Endothelial cell of umbilical vein (primary cell): Measurements from ENCODE around the gene IPO13. TPM values are rescaled to one million over a fixed set of nuclear protein-coding genes. Genes with fewer than 3 reads are reported as not detected.

Experiments used
- BruUV-seq: library from RNA; stranded (reverse); fragments of 400-500 nt; replicated peaks from 2 replicates; lab custom pipeline; 2021; lab: Mats Ljungman, UMichigan
- CTCF ChIA-PET: fragments of 300-600, 350-600 bp; sonication (Branson Sonifier 250); formaldehyde crosslinking; loops from one replicate; lab custom pipeline; 2021; ENCODE audit warnings: antibody characterized with exemption, inconsistent platforms; lab: Charles Lee
- POLR2A ChIA-PET: fragments of 300-600, 350-600 bp; sonication (Branson Sonifier 250); formaldehyde crosslinking; loops from one replicate; lab custom pipeline; 2021; ENCODE audit warnings: antibody characterized with exemption, inconsistent platforms; lab: Charles Lee
- DNase-seq: peaks from one replicate; pipeline ENCODE4 v3.0.0-alpha.2; 2011; ENCODE audit warnings: low read depth, low spot score
- FAIRE-seq: peaks from 2 replicates; lab custom pipeline; 2011; peaks lifted over from hg19 to GRCh38; lab: Jason Lieb, UNC
- H2AFZ ChIP-seq: 2 replicates; pipeline ENCODE4 v1.6.0; 2012; ENCODE audit warnings: low read depth, low read length, control low read depth, inconsistent platforms
- H3K27ac ChIP-seq: 2 replicates; pipeline ENCODE4 v1.5.1; 2011; ENCODE audit warnings: low read depth, mild to moderate bottlenecking, control low read depth, low read length, moderate library complexity; ENCODE audit not compliant: insufficient read depth
- H3K27me3 ChIP-seq, 2 experiments: 2 replicates each; pipeline versions ENCODE4 v1.6.0 to v1.6.1; 2011; ENCODE audit warnings: low read length in 2 of 2, mixed read lengths in 1 of 2; ENCODE audit not compliant: control insufficient read depth in 2 of 2, insufficient read depth in 2 of 2
- H3K36me3 ChIP-seq, 2 experiments: 2 replicates in 1 of 2; 3 replicates in 1 of 2; pipeline ENCODE4 v1.5.1; 2011; ENCODE audit warnings: low read length in 2 of 2, mild to moderate bottlenecking in 1 of 2, moderate library complexity in 1 of 2; ENCODE audit not compliant: control insufficient read depth in 2 of 2, insufficient read depth in 2 of 2; ENCODE audit errors: extremely low read depth in 1 of 2
- H3K4me1 ChIP-seq: 3 replicates; pipeline ENCODE4 v1.5.1; 2011; ENCODE audit warnings: mild to moderate bottlenecking, low read length; ENCODE audit not compliant: control insufficient read depth, insufficient read depth; ENCODE audit errors: extremely low read depth
- H3K4me2 ChIP-seq: 2 replicates; pipeline ENCODE4 v1.6.1; 2011; ENCODE audit warnings: low read length, control low read depth, mixed read lengths; ENCODE audit not compliant: insufficient read depth
- H3K4me3 ChIP-seq, 3 experiments: fragments of 200-600 bp in 1 of 3; sonication (generic), shearing (Covaris generic) in 1 of 3; replicated peaks in 1 of 3; 2 replicates each; pipeline ENCODE4 v1.5.1; 2011 to 2016; ENCODE audit warnings: control low read depth in 3 of 3, low read length in 3 of 3, mild to moderate bottlenecking in 2 of 3, inconsistent platforms in 1 of 3, low read depth in 1 of 3, moderate library complexity in 1 of 3; ENCODE audit not compliant: insufficient read depth in 1 of 3
- H3K79me2 ChIP-seq: 2 replicates; pipeline ENCODE4 v1.6.0; 2012; ENCODE audit warnings: low read length, inconsistent platforms; ENCODE audit not compliant: control insufficient read depth, insufficient read depth
- H3K9ac ChIP-seq: replicated peaks from 2 replicates; pipeline ENCODE3; 2011; ENCODE audit warnings: low read length, control low read depth; ENCODE audit not compliant: insufficient read depth; ENCODE audit errors: extremely low read depth
- H3K9me1 ChIP-seq: replicated peaks from 3 replicates; pipeline ENCODE4 v1.6.0; 2011; ENCODE audit warnings: mild to moderate bottlenecking, low read length; ENCODE audit not compliant: control insufficient read depth, insufficient read depth; ENCODE audit errors: extremely low read depth
- H3K9me3 ChIP-seq: replicated peaks from 2 replicates; pipeline ENCODE4 v1.5.1; 2012; ENCODE audit warnings: low read length, inconsistent platforms; ENCODE audit not compliant: control insufficient read depth, insufficient read depth
- H4K20me1 ChIP-seq: replicated peaks from 2 replicates; pipeline ENCODE3; 2011; ENCODE audit warnings: mild to moderate bottlenecking, low read length; ENCODE audit not compliant: control insufficient read depth, insufficient read depth; ENCODE audit errors: extremely low read depth
- CTCF ChIP-seq, 2 donors: IDR thresholded peaks; 1 replicate in 1 of 2; 2 replicates in 1 of 2; pipeline ENCODE4 v1.5.1; 2011; ENCODE audit warnings: low read length in 2 of 2, mild to moderate bottlenecking in 2 of 2, moderate library complexity in 2 of 2, control low read depth in 1 of 2, inconsistent platforms in 1 of 2, low read depth in 1 of 2; ENCODE audit not compliant: insufficient read depth in 1 of 2; ENCODE audit errors: extremely low read depth in 1 of 2
- FOS ChIP-seq: IDR thresholded peaks from 2 replicates; pipeline ENCODE4 v1.6.1; 2011; ENCODE audit warnings: mild to moderate bottlenecking, low read length, moderate library complexity, borderline replicate concordance; ENCODE audit not compliant: insufficient read depth
- GATA2 ChIP-seq: IDR thresholded peaks from 2 replicates; pipeline ENCODE4 v1.7.0; 2011; ENCODE audit warnings: low read depth, mild to moderate bottlenecking, moderate library complexity, mixed read lengths, low read length; ENCODE audit not compliant: insufficient read length, insufficient read depth
- JUN ChIP-seq: IDR thresholded peaks from 2 replicates; pipeline ENCODE4 v1.6.1; 2011; ENCODE audit warnings: borderline replicate concordance, low read depth; ENCODE audit not compliant: insufficient read length, insufficient read depth
- MAX ChIP-seq: IDR thresholded peaks from 2 replicates; pipeline ENCODE4 v1.6.1; 2011; ENCODE audit not compliant: insufficient read depth, insufficient read length
- MYC ChIP-seq: IDR thresholded peaks from one replicate; pipeline ENCODE4 v1.6.1; 2011; ENCODE audit warnings: mild to moderate bottlenecking, low read depth, low read length
- POLR2A ChIP-seq: IDR thresholded peaks from 2 replicates; pipeline ENCODE4 v1.6.1; 2012; ENCODE audit warnings: low read depth, mild to moderate bottlenecking, control low read depth, low read length
- POLR2AphosphoS5 ChIP-seq: IDR thresholded peaks from 2 replicates; pipeline ENCODE4 v1.6.1; 2012; ENCODE audit warnings: low read depth, mild to moderate bottlenecking, control low read depth, low read length, moderate library complexity; ENCODE audit not compliant: insufficient read depth
- dilution Hi-C: fragments of 300-500 bp; cut with MboI; formaldehyde crosslinking; loops from one replicate; pipeline ENCODE4 v1.15.0; 2019; ENCODE audit warnings: low sequenced_read_pairs; ENCODE audit not compliant: extremely low pct_ligation_motif_present
- intact Hi-C: fragments of 100-400 bp; cut with micrococcal nuclease; formaldehyde crosslinking; loops from one replicate; pipeline ENCODE4 v1.10.0; 2022
- polyA plus RNA-seq, 4 experiments: library from polyadenylated mRNA; depleted of rRNA in 3 of 4; stranded (reverse) in 3 of 4; unstranded in 1 of 4; fragments of >200 nt; gene quantifications; 2 replicates each; pipeline versions ENCODE4 v1.2.1 to v1.2.3, GENCODE V29; 2011 to 2012; ENCODE audit warnings: missing spikeins in 1 of 4
- total RNA-seq: library from RNA; stranded (reverse); gene quantifications from 2 replicates; pipeline ENCODE4 v1.2.3, GENCODE V29; 2021

IPO13 gene
- total and polyA plus RNA-seq, 2 donors (not counting 3 experiments of a cell fraction or from before 2014, with no cell fraction given): 28.9 to 29.3 TPM

GRCh38 chr1:43973981-43974442, 27.3 kb downstream of the IPO13 start:
- Histone ChIP-seq H3K36me3 (peaks cover 0 to 15% of the 10 kb centered on the region in 2 experiments), H3K79me2 (peaks cover 30% of the 10 kb centered on the region), H3K9ac (peak overlapping the region; percentile 80), H3K27ac (no peak overlapping the region), H3K4me2 (peak overlapping the region; percentile 84), H3K9me1 (no peaks in the 10 kb centered on the region), H3K27me3 (no peaks in the 10 kb centered on the region), H3K4me3 (peak overlapping the region; percentile 69 to 73 (median 71)), H4K20me1 (no peaks in the 10 kb centered on the region), H3K4me1 (peaks cover 29% of the 10 kb centered on the region), H2AFZ (peak overlapping the region; percentile 95), H3K9me3 (no peaks in the 10 kb centered on the region)
- BruUV-seq: no TSS peak
- ChIA-PET CTCF (interaction anchor here (1.2 to 1.9 kb wide), 5 partner anchors 16 to 211 kb away, joined by 3 to 11 read pairs (median 4); no protein-coding TSS in a partner anchor), POLR2A (no interaction called here)
- DNase-seq: no peak
- dilution Hi-C loops: no loop called here
- intact Hi-C loops: loop anchor here (1.0 kb wide), 1 partner anchor 28 kb away; the partner anchor contains the start of gene IPO13
- FAIRE-seq: no peak
- TF ChIP-seq JUN (no peak), GATA2 (no peak), MYC (no peak), POLR2AphosphoS5 (no peak), FOS (no peak), CTCF (IDR thresholded peaks at IDR 0.05; ENCODE audit: extremely low read depth in 1 of 2, insufficient read depth in 1 of 2, low read depth in 1 of 2, low read length in 2 of 2) (no peak), POLR2A (no peak), MAX (no peak)
